K562 (cell line): ENCODE data around the gene FOLR2. TPM values are rescaled to one million over a fixed set of nuclear protein-coding genes. Genes with fewer than 3 reads are reported as not detected.

ENCODE experiments used
- ATAC-seq: fragments of 200-7000 bp; cut with Tn5 transposase; 3 replicates; pipeline ENCODE4 v1.9.1; 2020; ENCODE audit warnings: moderate library complexity
- BruUV-seq: library from RNA; stranded (reverse); fragments of 400-500 nt; replicated peaks from 2 replicates; lab custom pipeline; 2021; lab: Mats Ljungman, UMichigan
- CTCF ChIA-PET: fragments of 300-600 bp; formaldehyde crosslinking; extraction: SDS; loops from one replicate; lab custom pipeline; 2021; ENCODE audit warnings: low intra/inter-chr PET ratio; lab: Yijun Ruan, JAX
- POLR2A ChIA-PET: fragments of 300-600, 350-650 bp; sonication (Branson Sonifier 250); formaldehyde crosslinking; extraction: SDS; loops from one replicate; lab custom pipeline; 2021; ENCODE audit warnings: antibody characterized with exemption, inconsistent platforms; lab: Yijun Ruan, JAX
- DNase-seq, 4 experiments: peaks; one replicate each; pipeline versions ENCODE4 v3.0.0 to v3.0.0-alpha.2; 2011 to 2018; ENCODE audit warnings: low spot score in 3 of 4, mixed read lengths in 3 of 4; ENCODE audit errors: extremely low read depth in 1 of 4
- FAIRE-seq: peaks from 2 replicates; lab custom pipeline; 2011; peaks lifted over from hg19 to GRCh38; lab: Jason Lieb, UNC
- H2AFZ ChIP-seq: 2 replicates; pipeline ENCODE4 v1.6.0; 2011; ENCODE audit warnings: low read depth, low read length, control low read depth, inconsistent platforms
- H3K27ac ChIP-seq: fragments of 200-600 bp; 3 replicates; pipeline ENCODE4 v1.8.0; 2011; ENCODE audit warnings: low read depth, mild to moderate bottlenecking, control low read depth, inconsistent platforms, low read length, moderate library complexity, mixed read lengths; ENCODE audit errors: extremely low read depth
- H3K27me3 ChIP-seq, 2 experiments: fragments of 300-600 bp in 1 of 2; 2 replicates in 1 of 2; 3 replicates in 1 of 2; pipeline versions ENCODE4 v1.6.0 to v1.8.0; 2011; ENCODE audit warnings: inconsistent platforms in 2 of 2, low read length in 2 of 2, mild to moderate bottlenecking in 1 of 2, mixed read lengths in 1 of 2, moderate library complexity in 1 of 2; ENCODE audit not compliant: control insufficient read depth in 2 of 2, insufficient read depth in 2 of 2
- H3K36me3 ChIP-seq: fragments of 300-600 bp; 3 replicates; pipeline ENCODE4 v1.8.0; 2011; ENCODE audit warnings: mild to moderate bottlenecking, low read length, inconsistent platforms; ENCODE audit not compliant: control insufficient read depth, insufficient read depth
- H3K4me1 ChIP-seq, 2 experiments: fragments of 200-600 bp in 1 of 2; replicated peaks in 1 of 2; 2 replicates in 1 of 2; 3 replicates in 1 of 2; pipeline versions ENCODE4 v1.5.1 to v1.8.0; 2011; ENCODE audit warnings: inconsistent platforms in 2 of 2, low read length in 2 of 2, mild to moderate bottlenecking in 1 of 2, mixed read lengths in 1 of 2, moderate library complexity in 1 of 2; ENCODE audit not compliant: control insufficient read depth in 2 of 2, insufficient read depth in 2 of 2
- H3K4me2 ChIP-seq: 2 replicates; pipeline ENCODE4 v1.6.1; 2011; ENCODE audit warnings: low read length, control low read depth, inconsistent platforms, mixed read lengths; ENCODE audit not compliant: insufficient read depth
- H3K4me3 ChIP-seq: fragments of 200-600 bp; sonication (generic), shearing (Covaris generic); 2 replicates; pipeline ENCODE4 v1.5.1; 2016; ENCODE audit warnings: control low read depth, inconsistent platforms
- H3K79me2 ChIP-seq: fragments of 200-600 bp; 3 replicates; pipeline ENCODE4 v1.8.0; 2011; ENCODE audit warnings: low read length, inconsistent platforms; ENCODE audit not compliant: control insufficient read depth, insufficient read depth
- H3K9ac ChIP-seq, 2 experiments: 2 replicates each; pipeline versions ENCODE4 v1.6.0 to v1.6.1; 2011; ENCODE audit warnings: low read depth in 2 of 2, low read length in 2 of 2, control low read depth in 1 of 2, inconsistent platforms in 1 of 2, mild to moderate bottlenecking in 1 of 2, mixed read lengths in 1 of 2; ENCODE audit not compliant: insufficient read depth in 1 of 2
- H3K9me1 ChIP-seq: one replicate; pipeline ENCODE4 v1.6.0; 2011; ENCODE audit warnings: inconsistent platforms, mild to moderate bottlenecking, low read length, moderate library complexity; ENCODE audit not compliant: control insufficient read depth, insufficient read depth
- H3K9me3 ChIP-seq: replicated peaks from 2 replicates; pipeline ENCODE4 v1.5.1; 2011; ENCODE audit warnings: low read depth, low read length, inconsistent platforms; ENCODE audit not compliant: control insufficient read depth, insufficient read depth
- H4K20me1 ChIP-seq: replicated peaks from 2 replicates; pipeline ENCODE4 v1.6.1; 2011; ENCODE audit warnings: low read length, inconsistent platforms, mixed read lengths; ENCODE audit not compliant: control insufficient read depth, insufficient read depth
- BDP1 ChIP-seq: IDR thresholded peaks from 3 replicates; pipeline ENCODE4 v1.6.1; 2011; ENCODE audit not compliant: insufficient read length, insufficient read depth
- CEBPB ChIP-seq: fragments of 450-650 bp; IDR thresholded peaks from 2 replicates; pipeline ENCODE4 v1.6.1; 2016; ENCODE audit warnings: missing genetic modification characterization, missing compliant biosample characterization
- ETV5 ChIP-seq: sonication (generic); formaldehyde crosslinking; IDR thresholded peaks from 2 replicates; pipeline ENCODE4 v1.4.0; 2020; ENCODE audit warnings: low read depth, mild to moderate bottlenecking, missing genetic modification reagents
- FOXP1 ChIP-seq: sonication (generic); formaldehyde crosslinking; IDR thresholded peaks from 2 replicates; pipeline ENCODE4 v1.8.0; 2022; ENCODE audit warnings: mild to moderate bottlenecking, missing genetic modification reagents
- KLF6 ChIP-seq: fragments of 250-450 bp; sonication (Bioruptor Pico); IDR thresholded peaks from 2 replicates; pipeline ENCODE4 v1.4.0; 2020; ENCODE audit warnings: mild to moderate bottlenecking, moderate library complexity, borderline replicate concordance
- PCBP2 ChIP-seq: fragments of 200-400 bp; formaldehyde crosslinking; IDR thresholded peaks from 2 replicates; pipeline ENCODE4 v1.6.1; 2018; ENCODE audit warnings: low read length, low read depth, mild to moderate bottlenecking, moderate library complexity; ENCODE audit not compliant: poor library complexity, severe bottlenecking
- RBM17 ChIP-seq: fragments of 200-400 bp; formaldehyde crosslinking; IDR thresholded peaks from 2 replicates; pipeline ENCODE4 v1.6.1; 2017; ENCODE audit warnings: low read depth, mild to moderate bottlenecking, low read length, borderline replicate concordance
- SNRNP70 ChIP-seq: fragments of 200-400 bp; formaldehyde crosslinking; optimal IDR thresholded peaks from 2 replicates; pipeline ENCODE3; 2017; ENCODE audit warnings: low read depth, low read length
- ZNF146 ChIP-seq: IDR thresholded peaks from one replicate; pipeline ENCODE4 v1.6.1; 2018; ENCODE audit warnings: missing compliant biosample characterization; ENCODE audit not compliant: unreplicated experiment
- ZNF354B ChIP-seq: fragments of 250-450 bp; sonication (Bioruptor Pico); IDR thresholded peaks from 2 replicates; pipeline ENCODE4 v1.4.0; 2020
- ZNF644 ChIP-seq: fragments of 200-800 bp; sonication (Bioruptor generic); IDR thresholded peaks from 2 replicates; pipeline ENCODE4 v1.6.1; 2016; ENCODE audit warnings: low read depth, missing genetic modification characterization, missing compliant biosample characterization
- ZNF764 ChIP-seq: fragments of 250-450 bp; sonication (Bioruptor Pico); IDR thresholded peaks from 2 replicates; pipeline ENCODE4 v1.4.0; 2020; ENCODE audit warnings: low read depth, mild to moderate bottlenecking, moderate library complexity
- ZNF766 ChIP-seq: fragments of 200-800 bp; sonication (Bioruptor generic); conservative IDR thresholded peaks from 2 replicates; pipeline ENCODE4 v1.6.1; 2016; ENCODE audit warnings: missing genetic modification characterization, missing compliant biosample characterization
- WGBS: fragments of 100-300 bp; shearing (Covaris generic); methylation state at CpG from one replicate; pipeline ENCODE4 v1.1.6; 2016; ENCODE audit warnings: low coverage, mixed read lengths; ENCODE audit not compliant: insufficient coverage; ENCODE audit errors: missing lambda C conversion rate; 5-methylcytosine and 5-hydroxymethylcytosine counted together
- in situ Hi-C: fragments of 300-500 bp; cut with MboI; formaldehyde crosslinking; loops from 4 replicates; pipeline ENCODE4 v1.15.0; 2018; ENCODE audit warnings: inconsistent platforms, mixed read lengths
- intact Hi-C: fragments of 100-400 bp; cut with micrococcal nuclease; formaldehyde crosslinking; loops from 2 replicates; pipeline ENCODE4 v1.14.2; 2022
- polyA plus RNA-seq, 8 experiments: library from polyadenylated mRNA; depleted of rRNA in 4 of 8; stranded (reverse) in 5 of 8; unstranded in 3 of 8; fragments of >200 nt; fragmentation: Nextera tagmentation in 2 of 8; fragmentation: Illumina TruSeq in 1 of 8; extraction: Ambion mirVana in 2 of 8; extraction: Trizol in 1 of 8; gene quantifications; 2 replicates each; pipeline versions ENCODE4 v1.2.1 to v1.2.3, GENCODE V29; 2011 to 2014; ENCODE audit warnings: inconsistent platforms in 1 of 8, missing spikeins in 1 of 8
- total RNA-seq, 7 experiments: library from RNA; depleted of rRNA in 6 of 7; stranded (reverse); fragments of >200 nt in 6 of 7; fragmentation: Illumina TruSeq in 2 of 7; extraction: Trizol in 2 of 7; gene quantifications; 2 replicates each; pipeline versions ENCODE4 v1.2.1 to v1.2.3, GENCODE V29; 2011 to 2021; ENCODE audit warnings: low replicate concordance in 1 of 7
- TF ChIP-seq, protein P1 (sequence below): fragments of 450-650 bp; IDR thresholded peaks from 2 replicates; pipeline ENCODE4 v1.6.1; 2016; ENCODE audit warnings: low read depth, mild to moderate bottlenecking, moderate library complexity
- TF ChIP-seq, protein P2 (sequence below): sonication (generic); formaldehyde crosslinking; IDR thresholded peaks from 2 replicates; pipeline ENCODE4 v1.8.1; 2023; ENCODE audit warnings: mild to moderate bottlenecking, missing genetic modification reagents
- TF ChIP-seq, protein P3 (sequence below): conservative IDR thresholded peaks from 2 replicates; pipeline ENCODE4 v1.6.1; 2011; ENCODE audit warnings: low read depth, mild to moderate bottlenecking, low read length; ENCODE audit not compliant: control insufficient read depth

Gene FOLR2
- total and polyA plus RNA-seq, 9 of the 15 experiments (the other 6 are each of a cell fraction or from before 2014, with no cell fraction given) = 0.27 TPM; not detected in 8

DNA sequence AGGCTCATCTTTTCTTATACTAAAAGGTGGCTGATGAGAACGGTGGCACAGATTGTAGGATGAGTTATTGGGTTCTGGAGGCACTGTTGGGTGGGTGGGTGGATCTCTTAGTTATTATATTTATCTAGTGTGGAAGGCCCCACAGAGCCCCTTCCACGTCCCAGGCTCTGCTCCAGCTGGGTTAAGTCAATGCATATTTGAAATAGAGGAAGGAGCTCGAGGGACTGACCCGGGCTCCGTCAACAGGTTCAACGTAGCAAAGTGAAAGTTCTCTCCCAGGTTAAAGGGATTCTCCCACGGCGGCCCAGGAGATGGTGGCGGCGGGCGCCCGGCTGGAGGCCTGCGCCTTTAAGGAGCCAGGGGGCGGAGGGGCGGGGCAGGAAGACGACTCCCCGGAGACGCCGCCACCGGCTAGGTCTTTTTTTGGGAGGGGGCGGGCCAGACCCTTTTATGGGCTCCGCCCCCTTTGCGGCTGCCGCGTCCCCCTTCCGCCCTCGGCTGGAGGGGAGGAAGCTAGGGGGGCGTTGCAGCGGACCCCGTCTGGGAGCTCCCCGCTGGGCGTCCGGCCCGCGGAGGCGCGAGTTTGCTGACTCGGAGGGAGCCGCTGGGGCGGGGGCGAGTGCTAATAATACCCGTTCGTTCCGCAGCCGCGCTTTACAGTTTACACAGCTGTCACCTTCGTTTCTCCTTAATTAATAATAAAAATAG is 6.5 kb downstream of the FOLR2 start:
- Histone ChIP-seq H3K4me3 (peak overlapping the region; percentile 84), H3K4me1 (peaks cover 24 to 46% of the 10 kb centered on the region in 2 experiments), H3K27me3 (no peaks in the 10 kb centered on the region), H3K4me2 (peak overlapping the region; percentile 87), H4K20me1 (no peaks in the 10 kb centered on the region), H3K36me3 (peaks cover 20% of the 10 kb centered on the region; the same call in 2 of the 3 replicates), H2AFZ (peak overlapping the region; percentile 82), H3K79me2 (peaks cover 27% of the 10 kb centered on the region), H3K9ac (peak overlapping the region; percentile 72 to 96), H3K27ac (peak overlapping the region; percentile 88), H3K9me3 (no peaks in the 10 kb centered on the region), H3K9me1 (peaks cover 5% of the 10 kb centered on the region)
- BruUV-seq = no TSS peak
- ChIA-PET POLR2A (interaction anchor here (0.6 to 2.1 kb wide), 10 partner anchors 14 to 1299 kb away, joined by 3 to 9 read pairs (median 4); no protein-coding TSS in a partner anchor), CTCF (no interaction called here)
- ATAC-seq (peak; percentile 86), DNase-seq (peak; percentile 89 to 97 (median 90)), FAIRE-seq (peak; percentile 84)
- under 1% methylated on average over 46 of the region's 47 CpGs for WGBS
- intact Hi-C loops = loop anchor here (1.0 kb wide), 1 partner anchor 40 kb away; no protein-coding TSS in a partner anchor
- in situ Hi-C loops = no loop called here
- no peak for TF ChIP-seq CEBPB (tag)
- TF ChIP-seq ZNF354B (CRISPR knock-in tag) = no peak
- TF ChIP-seq PCBP2 = no peak
- TF ChIP-seq, protein P1, sequence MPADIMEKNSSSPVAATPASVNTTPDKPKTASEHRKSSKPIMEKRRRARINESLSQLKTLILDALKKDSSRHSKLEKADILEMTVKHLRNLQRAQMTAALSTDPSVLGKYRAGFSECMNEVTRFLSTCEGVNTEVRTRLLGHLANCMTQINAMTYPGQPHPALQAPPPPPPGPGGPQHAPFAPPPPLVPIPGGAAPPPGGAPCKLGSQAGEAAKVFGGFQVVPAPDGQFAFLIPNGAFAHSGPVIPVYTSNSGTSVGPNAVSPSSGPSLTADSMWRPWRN = no peak
- TF ChIP-seq BDP1 = no peak
- peak; percentile 53; the same call in 1 of the 2 replicates for TF ChIP-seq ETV5 (CRISPR knock-in tag)
- no peak for TF ChIP-seq ZNF764
- no peak for TF ChIP-seq ZNF146 (CRISPR knock-in tag)
- TF ChIP-seq, protein P2, sequence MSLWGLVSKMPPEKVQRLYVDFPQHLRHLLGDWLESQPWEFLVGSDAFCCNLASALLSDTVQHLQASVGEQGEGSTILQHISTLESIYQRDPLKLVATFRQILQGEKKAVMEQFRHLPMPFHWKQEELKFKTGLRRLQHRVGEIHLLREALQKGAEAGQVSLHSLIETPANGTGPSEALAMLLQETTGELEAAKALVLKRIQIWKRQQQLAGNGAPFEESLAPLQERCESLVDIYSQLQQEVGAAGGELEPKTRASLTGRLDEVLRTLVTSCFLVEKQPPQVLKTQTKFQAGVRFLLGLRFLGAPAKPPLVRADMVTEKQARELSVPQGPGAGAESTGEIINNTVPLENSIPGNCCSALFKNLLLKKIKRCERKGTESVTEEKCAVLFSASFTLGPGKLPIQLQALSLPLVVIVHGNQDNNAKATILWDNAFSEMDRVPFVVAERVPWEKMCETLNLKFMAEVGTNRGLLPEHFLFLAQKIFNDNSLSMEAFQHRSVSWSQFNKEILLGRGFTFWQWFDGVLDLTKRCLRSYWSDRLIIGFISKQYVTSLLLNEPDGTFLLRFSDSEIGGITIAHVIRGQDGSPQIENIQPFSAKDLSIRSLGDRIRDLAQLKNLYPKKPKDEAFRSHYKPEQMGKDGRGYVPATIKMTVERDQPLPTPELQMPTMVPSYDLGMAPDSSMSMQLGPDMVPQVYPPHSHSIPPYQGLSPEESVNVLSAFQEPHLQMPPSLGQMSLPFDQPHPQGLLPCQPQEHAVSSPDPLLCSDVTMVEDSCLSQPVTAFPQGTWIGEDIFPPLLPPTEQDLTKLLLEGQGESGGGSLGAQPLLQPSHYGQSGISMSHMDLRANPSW (CRISPR knock-in tag) = no peak
- no peak for TF ChIP-seq ZNF766 (CRISPR knock-in tag)
- TF ChIP-seq FOXP1 = no peak
- TF ChIP-seq ZNF644 = no peak
- TF ChIP-seq, protein P3, sequence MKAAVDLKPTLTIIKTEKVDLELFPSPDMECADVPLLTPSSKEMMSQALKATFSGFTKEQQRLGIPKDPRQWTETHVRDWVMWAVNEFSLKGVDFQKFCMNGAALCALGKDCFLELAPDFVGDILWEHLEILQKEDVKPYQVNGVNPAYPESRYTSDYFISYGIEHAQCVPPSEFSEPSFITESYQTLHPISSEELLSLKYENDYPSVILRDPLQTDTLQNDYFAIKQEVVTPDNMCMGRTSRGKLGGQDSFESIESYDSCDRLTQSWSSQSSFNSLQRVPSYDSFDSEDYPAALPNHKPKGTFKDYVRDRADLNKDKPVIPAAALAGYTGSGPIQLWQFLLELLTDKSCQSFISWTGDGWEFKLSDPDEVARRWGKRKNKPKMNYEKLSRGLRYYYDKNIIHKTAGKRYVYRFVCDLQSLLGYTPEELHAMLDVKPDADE = no peak
- no peak for TF ChIP-seq KLF6
- no peak for TF ChIP-seq SNRNP70
- TF ChIP-seq RBM17 = no peak
